Keratinocyte (primary cell): ENCODE data around the gene FBN2.

Source experiments
- EZH2 ChIP-seq: IDR thresholded peaks from one replicate; pipeline ENCODE4 v1.6.1; 2012; ENCODE audit warnings: inconsistent platforms, mild to moderate bottlenecking, low read length, moderate library complexity
- TF ChIP-seq, protein P1 (sequence below), 3 experiments: IDR thresholded peaks in 1 of 3; conservative IDR thresholded peaks in 1 of 3; optimal IDR thresholded peaks in 1 of 3; 2 replicates in 2 of 3; 3 replicates in 1 of 3; pipeline versions ENCODE3 to v1.5.1; 2011; ENCODE audit warnings: low read length in 3 of 3, mild to moderate bottlenecking in 3 of 3, moderate library complexity in 2 of 3, control low read depth in 1 of 3, inconsistent platforms in 1 of 3; ENCODE audit not compliant: insufficient read depth in 2 of 3; ENCODE audit errors: extremely low read depth in 1 of 3

DNA sequence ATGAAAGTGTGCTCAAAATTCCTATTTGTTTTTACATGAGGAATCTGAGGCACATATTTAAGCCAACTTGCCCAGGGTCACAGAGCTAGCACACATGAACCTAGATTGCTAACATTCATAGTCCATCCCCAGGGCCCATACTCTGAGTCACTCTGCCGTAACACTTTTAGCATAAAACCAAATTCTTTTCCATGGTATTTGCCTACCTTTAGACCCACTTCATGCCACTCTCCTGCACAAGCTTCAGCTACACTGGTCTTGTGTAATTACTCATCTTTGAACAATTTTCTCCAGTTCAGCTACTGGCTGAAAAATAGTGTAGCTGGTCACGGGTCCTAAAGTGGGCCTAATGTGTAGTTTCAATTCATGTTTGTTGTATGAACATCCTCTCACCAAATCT, 253.8 kb downstream of the FBN2 start:
- TF ChIP-seq, protein P1, sequence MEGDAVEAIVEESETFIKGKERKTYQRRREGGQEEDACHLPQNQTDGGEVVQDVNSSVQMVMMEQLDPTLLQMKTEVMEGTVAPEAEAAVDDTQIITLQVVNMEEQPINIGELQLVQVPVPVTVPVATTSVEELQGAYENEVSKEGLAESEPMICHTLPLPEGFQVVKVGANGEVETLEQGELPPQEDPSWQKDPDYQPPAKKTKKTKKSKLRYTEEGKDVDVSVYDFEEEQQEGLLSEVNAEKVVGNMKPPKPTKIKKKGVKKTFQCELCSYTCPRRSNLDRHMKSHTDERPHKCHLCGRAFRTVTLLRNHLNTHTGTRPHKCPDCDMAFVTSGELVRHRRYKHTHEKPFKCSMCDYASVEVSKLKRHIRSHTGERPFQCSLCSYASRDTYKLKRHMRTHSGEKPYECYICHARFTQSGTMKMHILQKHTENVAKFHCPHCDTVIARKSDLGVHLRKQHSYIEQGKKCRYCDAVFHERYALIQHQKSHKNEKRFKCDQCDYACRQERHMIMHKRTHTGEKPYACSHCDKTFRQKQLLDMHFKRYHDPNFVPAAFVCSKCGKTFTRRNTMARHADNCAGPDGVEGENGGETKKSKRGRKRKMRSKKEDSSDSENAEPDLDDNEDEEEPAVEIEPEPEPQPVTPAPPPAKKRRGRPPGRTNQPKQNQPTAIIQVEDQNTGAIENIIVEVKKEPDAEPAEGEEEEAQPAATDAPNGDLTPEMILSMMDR (optimal IDR thresholded peaks at IDR 0.05 in 1 of 3, IDR thresholded peaks at IDR 0.05 in 1 of 3, conservative IDR thresholded peaks at IDR 0.05 in 1 of 3; ENCODE audit: extremely low read depth in 1 of 3, insufficient read depth in 2 of 3, low read length in 3 of 3): no peak
- TF ChIP-seq EZH2: no peak
